PFSK-1 (cell line): ENCODE results near the gene TMTC2.

Source experiments
- FOXP2 ChIP-seq: optimal IDR thresholded peaks from 2 replicates; pipeline ENCODE3; 2011; ENCODE audit warnings: borderline replicate concordance, control low read depth, inconsistent platforms; ENCODE audit not compliant: insufficient read depth; ENCODE audit errors: extremely low read length, extremely low read depth
- POLR2AphosphoS5 ChIP-seq: IDR thresholded peaks from 2 replicates; pipeline ENCODE4 v1.6.1; 2012; ENCODE audit warnings: low read depth, mild to moderate bottlenecking, control low read depth, low read length, moderate library complexity
- SIN3A ChIP-seq: IDR thresholded peaks from 2 replicates; pipeline ENCODE4 v1.6.1; 2012; ENCODE audit warnings: mild to moderate bottlenecking, low read length, moderate library complexity, borderline replicate concordance; ENCODE audit not compliant: insufficient read depth
- TAF1 ChIP-seq: IDR thresholded peaks from 2 replicates; pipeline ENCODE4 v1.6.1; 2012; ENCODE audit warnings: low read length, control low read depth, borderline replicate concordance; ENCODE audit not compliant: insufficient read depth
- TF ChIP-seq, protein P1 (sequence below), 2 experiments: IDR thresholded peaks; 2 replicates each; pipeline versions ENCODE4 v1.6.1 to v1.8.0; 2011 to 2012; ENCODE audit warnings: low read depth in 2 of 2, low read length in 2 of 2, control low read depth in 1 of 2, inconsistent platforms in 1 of 2, mild to moderate bottlenecking in 1 of 2, moderate library complexity in 1 of 2; ENCODE audit not compliant: insufficient read depth in 1 of 2

The TMTC2 gene

DNA sequence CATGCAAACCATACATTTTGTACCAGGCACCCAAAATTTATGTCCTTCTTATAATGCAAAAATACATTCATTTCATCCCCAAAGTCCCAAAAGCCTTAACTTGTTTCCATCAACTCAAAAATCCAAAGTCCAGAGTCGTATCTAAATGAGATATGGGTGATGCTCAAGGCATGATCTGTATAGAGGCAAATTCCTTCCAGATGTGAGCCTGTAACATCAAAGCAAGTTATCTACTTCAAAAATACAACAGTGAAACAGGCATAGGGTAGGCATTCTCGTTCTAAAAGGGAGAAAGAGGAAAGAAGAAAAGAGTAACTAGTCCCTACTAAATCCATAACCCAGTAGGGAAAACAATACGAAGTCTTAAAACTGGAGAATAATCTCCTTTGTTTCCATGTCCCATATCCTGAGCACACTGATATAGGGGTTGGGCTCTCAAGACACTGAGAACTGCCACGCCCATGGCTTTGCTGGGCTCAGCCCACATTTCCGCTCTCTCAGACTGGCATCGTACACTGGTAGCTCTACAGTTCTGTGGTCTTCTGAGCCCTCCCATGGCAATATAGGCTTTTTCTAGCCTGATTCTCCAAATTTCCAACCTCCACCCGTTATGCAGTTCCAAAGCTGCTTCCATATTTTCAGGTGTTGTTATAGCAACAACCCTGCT, 232.8 kb downstream of the TMTC2 start:
- no peak for TF ChIP-seq SIN3A
- TF ChIP-seq FOXP2, result no peak
- TF ChIP-seq POLR2AphosphoS5, result no peak
- TF ChIP-seq TAF1, result no peak
- TF ChIP-seq, protein P1, sequence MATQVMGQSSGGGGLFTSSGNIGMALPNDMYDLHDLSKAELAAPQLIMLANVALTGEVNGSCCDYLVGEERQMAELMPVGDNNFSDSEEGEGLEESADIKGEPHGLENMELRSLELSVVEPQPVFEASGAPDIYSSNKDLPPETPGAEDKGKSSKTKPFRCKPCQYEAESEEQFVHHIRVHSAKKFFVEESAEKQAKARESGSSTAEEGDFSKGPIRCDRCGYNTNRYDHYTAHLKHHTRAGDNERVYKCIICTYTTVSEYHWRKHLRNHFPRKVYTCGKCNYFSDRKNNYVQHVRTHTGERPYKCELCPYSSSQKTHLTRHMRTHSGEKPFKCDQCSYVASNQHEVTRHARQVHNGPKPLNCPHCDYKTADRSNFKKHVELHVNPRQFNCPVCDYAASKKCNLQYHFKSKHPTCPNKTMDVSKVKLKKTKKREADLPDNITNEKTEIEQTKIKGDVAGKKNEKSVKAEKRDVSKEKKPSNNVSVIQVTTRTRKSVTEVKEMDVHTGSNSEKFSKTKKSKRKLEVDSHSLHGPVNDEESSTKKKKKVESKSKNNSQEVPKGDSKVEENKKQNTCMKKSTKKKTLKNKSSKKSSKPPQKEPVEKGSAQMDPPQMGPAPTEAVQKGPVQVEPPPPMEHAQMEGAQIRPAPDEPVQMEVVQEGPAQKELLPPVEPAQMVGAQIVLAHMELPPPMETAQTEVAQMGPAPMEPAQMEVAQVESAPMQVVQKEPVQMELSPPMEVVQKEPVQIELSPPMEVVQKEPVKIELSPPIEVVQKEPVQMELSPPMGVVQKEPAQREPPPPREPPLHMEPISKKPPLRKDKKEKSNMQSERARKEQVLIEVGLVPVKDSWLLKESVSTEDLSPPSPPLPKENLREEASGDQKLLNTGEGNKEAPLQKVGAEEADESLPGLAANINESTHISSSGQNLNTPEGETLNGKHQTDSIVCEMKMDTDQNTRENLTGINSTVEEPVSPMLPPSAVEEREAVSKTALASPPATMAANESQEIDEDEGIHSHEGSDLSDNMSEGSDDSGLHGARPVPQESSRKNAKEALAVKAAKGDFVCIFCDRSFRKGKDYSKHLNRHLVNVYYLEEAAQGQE (IDR thresholded peaks at IDR 0.05; ENCODE audit: insufficient read depth in 1 of 2, low read depth in 2 of 2, low read length in 2 of 2), result no peak

DNA sequence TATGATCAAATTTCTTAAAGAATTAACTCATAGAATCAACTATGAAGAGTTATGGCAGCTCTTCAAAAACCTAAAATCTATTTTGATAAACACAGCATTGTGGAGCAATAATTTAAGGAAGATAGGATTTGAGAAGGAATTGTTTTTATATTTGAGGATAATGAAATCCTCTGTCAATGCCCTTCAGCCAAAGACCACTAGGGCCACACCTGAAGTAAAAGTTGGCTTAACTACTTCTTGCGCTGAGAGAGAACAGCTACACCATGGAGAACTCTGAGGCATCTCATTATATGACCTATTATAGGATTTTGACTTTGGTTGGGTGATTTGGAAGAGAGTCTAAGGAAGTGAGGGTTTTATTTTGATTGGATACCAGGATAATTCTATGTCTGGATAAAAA, 237.2 kb downstream of the TMTC2 start:
- TF ChIP-seq SIN3A (no peak), FOXP2 (no peak), POLR2AphosphoS5 (no peak), TAF1 (no peak)
- TF ChIP-seq, protein P1 (IDR thresholded peaks at IDR 0.05; ENCODE audit: insufficient read depth in 1 of 2, low read depth in 2 of 2, low read length in 2 of 2), result no peak

DNA sequence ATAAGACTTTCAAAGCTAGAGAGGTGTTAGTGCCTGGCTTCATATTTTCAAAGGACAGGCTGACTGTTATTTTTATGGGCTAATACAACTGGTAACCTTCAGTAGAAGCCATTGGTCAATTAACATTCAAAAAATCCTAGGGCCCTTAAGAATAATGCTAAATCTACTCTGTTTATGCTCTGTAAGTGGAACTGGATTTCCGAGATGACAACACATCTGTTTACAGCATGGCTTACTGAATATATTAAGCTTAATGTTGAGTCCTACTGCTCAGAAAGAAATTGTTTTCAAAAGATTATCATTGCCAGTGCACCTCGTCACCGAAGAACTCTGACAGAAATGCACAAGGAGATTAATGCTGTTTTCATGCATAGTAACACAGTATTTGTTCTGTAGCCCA, 239.9 kb downstream of the TMTC2 start:
- TF ChIP-seq FOXP2 (no peak), SIN3A (no peak), POLR2AphosphoS5 (no peak), TAF1 (no peak)
- TF ChIP-seq, protein P1 (IDR thresholded peaks at IDR 0.05; ENCODE audit: insufficient read depth in 1 of 2, low read depth in 2 of 2, low read length in 2 of 2), result no peak

DNA sequence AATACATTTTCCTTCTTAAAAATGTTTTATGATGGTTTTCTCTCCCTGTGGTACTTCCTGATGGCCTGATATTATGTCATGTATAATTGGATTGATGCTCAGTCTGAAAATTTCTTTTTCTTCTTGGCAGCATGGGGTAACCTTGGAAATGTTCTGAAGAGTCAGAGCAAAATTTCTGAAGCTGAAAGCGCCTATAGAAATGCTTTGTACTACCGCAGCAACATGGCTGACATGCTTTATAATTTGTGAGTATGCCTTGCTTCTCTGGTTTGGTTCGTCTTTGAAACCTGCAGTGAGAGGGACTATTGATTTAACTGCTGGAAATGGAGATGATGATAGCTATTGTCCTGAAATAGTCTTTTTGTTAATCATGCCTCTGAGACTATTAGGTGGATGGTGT, 243.6 kb downstream of the TMTC2 start:
- TF ChIP-seq SIN3A (no peak), TAF1 (no peak), POLR2AphosphoS5 (no peak)

DNA sequence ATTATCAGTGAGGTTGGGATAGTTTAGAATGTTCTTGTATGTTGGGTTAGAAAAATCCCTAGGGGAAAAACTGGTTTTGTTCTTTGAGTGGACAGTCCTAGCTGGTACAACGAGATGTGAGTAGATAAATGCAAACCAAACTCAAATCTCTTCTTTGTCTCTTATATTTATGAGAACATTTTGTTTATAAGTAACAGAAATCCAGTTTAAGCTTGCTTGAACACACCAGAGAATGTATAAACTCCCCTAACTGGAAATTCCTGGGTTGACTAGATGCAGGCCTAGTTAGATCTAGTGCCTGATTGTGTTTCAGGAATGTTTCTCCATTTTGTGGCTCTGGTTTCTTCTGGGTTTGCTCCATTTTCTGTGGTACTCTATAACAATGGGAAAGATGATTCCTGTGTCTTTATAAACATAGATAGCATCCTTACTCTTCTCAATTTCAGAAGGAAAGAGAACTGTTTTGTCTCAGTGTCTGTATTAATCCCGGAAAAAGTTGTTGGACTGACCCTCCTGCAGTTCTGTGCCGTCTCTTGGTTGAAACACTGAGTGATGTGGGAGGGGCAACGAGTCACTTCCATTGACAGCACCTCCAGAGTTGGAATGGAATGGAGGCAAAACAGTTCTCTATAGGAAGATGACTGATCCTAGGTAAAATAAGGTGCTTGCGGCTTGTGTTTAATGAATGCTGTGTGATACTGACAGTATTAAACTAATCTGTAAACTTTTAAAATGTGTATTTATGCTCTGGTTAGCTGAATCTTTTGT, 244.8 kb downstream of the TMTC2 start:
- TF ChIP-seq POLR2AphosphoS5 (no peak), TAF1 (no peak), FOXP2 (no peak), SIN3A (no peak)
- TF ChIP-seq, protein P1 (IDR thresholded peaks at IDR 0.05; ENCODE audit: insufficient read depth in 1 of 2, low read depth in 2 of 2, low read length in 2 of 2), result no peak
